HG03432 (cell line): ENCODE data around the gene SYNE3.

ENCODE experiments used
- ATAC-seq: cut with Tn5 transposase; IDR thresholded peaks from one replicate; pipeline ENCODE4 v1.9.1; 2021; ENCODE audit warnings: mild to moderate bottlenecking, moderate library complexity; ENCODE audit not compliant: unreplicated experiment

SYNE3 gene

GRCh38 chr14:95516554-95517181 is at the start of gene SYNE3:
Gene SYNE3, minus strand, starts transcription at chr14:95516650. Its CDS starts 40,829 bp downstream, at chr14:95475821.
- peak; percentile 44 for ATAC-seq

GRCh38 chr14:95564060-95564459 is 47.6 kb upstream of the SYNE3 start:
- ATAC-seq = no peak

- ATAC-seq = no peak
Measured at GRCh38 chr14:95562892-95563685, 46.6 kb upstream of the SYNE3 start.

- ATAC-seq = peak; percentile 87
Measured at GRCh38 chr14:95561001-95561412, 44.6 kb upstream of the SYNE3 start.

- no peak for ATAC-seq
Measured at GRCh38 chr14:95559203-95559602, 42.8 kb upstream of the SYNE3 start.

GRCh38 chr14:95557832-95558231 is 41.4 kb upstream of the SYNE3 start:
- no peak for ATAC-seq

GRCh38 chr14:95557291-95557690 is 40.8 kb upstream of the SYNE3 start:
- ATAC-seq = no peak

- no peak for ATAC-seq
Measured at GRCh38 chr14:95555053-95555452, 38.6 kb upstream of the SYNE3 start.

- no peak for ATAC-seq
Measured at GRCh38 chr14:95553141-95553540, 36.7 kb upstream of the SYNE3 start.

- no peak for ATAC-seq
Measured at GRCh38 chr14:95551435-95551834, 35.0 kb upstream of the SYNE3 start.

GRCh38 chr14:95549656-95550585 is 33.5 kb upstream of the SYNE3 start:
- no peak for ATAC-seq

GRCh38 chr14:95548328-95548929 is 32.0 kb upstream of the SYNE3 start:
- no peak for ATAC-seq

- no peak for ATAC-seq
Measured at GRCh38 chr14:95547626-95548327, 31.3 kb upstream of the SYNE3 start.

- no peak for ATAC-seq
Measured at GRCh38 chr14:95547272-95547625, 30.8 kb upstream of the SYNE3 start.

- no peak for ATAC-seq
Measured at GRCh38 chr14:95545515-95546168, 29.2 kb upstream of the SYNE3 start.

GRCh38 chr14:95544588-95544987 is 28.1 kb upstream of the SYNE3 start:
- ATAC-seq = no peak

- no peak for ATAC-seq
Measured at GRCh38 chr14:95543021-95543420, 26.6 kb upstream of the SYNE3 start.

- no peak for ATAC-seq
Measured at GRCh38 chr14:95541932-95542930, 25.8 kb upstream of the SYNE3 start.

GRCh38 chr14:95541346-95541745 is 24.9 kb upstream of the SYNE3 start:
- ATAC-seq = no peak
